Smooth muscle cell (in vitro differentiated cells): ENCODE measurements around the gene MACO1. TPM values are rescaled to one million over a fixed set of nuclear protein-coding genes. Genes with fewer than 3 reads are reported as not detected.

Experiments used
- DNase-seq: peaks from one replicate; lab custom pipeline; 2025; ENCODE audit not compliant: unreplicated experiment; lab: John Stamatoyannopoulos, UW
- H2AFZ ChIP-seq: fragments of 200-600 bp; sonication (generic); 2 replicates; pipeline ENCODE4 v1.6.0; 2016; ENCODE audit warnings: antibody characterized with exemption, low read depth, mild to moderate bottlenecking
- H3F3A ChIP-seq: fragments of 200-600 bp; sonication (generic); 2 replicates; pipeline ENCODE4 v1.6.0; 2017; ENCODE audit warnings: antibody characterized with exemption, low read depth
- H3K27ac ChIP-seq: fragments of 200-600 bp; sonication (generic); 2 replicates; pipeline ENCODE4 v1.5.1; 2016; ENCODE audit warnings: low read depth, mild to moderate bottlenecking
- H3K27me3 ChIP-seq: fragments of 200-600 bp; sonication (generic); 2 replicates; pipeline ENCODE4 v1.6.1; 2016; ENCODE audit warnings: low read depth, mild to moderate bottlenecking
- H3K36me3 ChIP-seq: fragments of 200-600 bp; sonication (generic); 2 replicates; pipeline ENCODE4 v1.5.1; 2016; ENCODE audit warnings: low read depth
- H3K4me1 ChIP-seq: fragments of 200-600 bp; sonication (generic); 2 replicates; pipeline ENCODE4 v1.5.1; 2016; ENCODE audit warnings: low read depth
- H3K4me2 ChIP-seq: fragments of 200-600 bp; sonication (generic); 2 replicates; pipeline ENCODE4 v1.6.0; 2016; ENCODE audit warnings: mild to moderate bottlenecking
- H3K4me3 ChIP-seq: fragments of 200-600 bp; sonication (generic); 2 replicates; pipeline ENCODE4 v1.5.1; 2016; ENCODE audit warnings: mild to moderate bottlenecking
- H3K79me2 ChIP-seq: fragments of 200-600 bp; sonication (generic); 2 replicates; pipeline ENCODE4 v1.6.0; 2016; ENCODE audit warnings: low read depth, mild to moderate bottlenecking
- H3K9ac ChIP-seq: fragments of 200-600 bp; sonication (generic); 2 replicates; pipeline ENCODE4 v1.6.0; 2016; ENCODE audit warnings: low read depth
- H3K9me3 ChIP-seq: fragments of 200-600 bp; sonication (generic); replicated peaks from 2 replicates; pipeline ENCODE4 v1.5.1; 2016; ENCODE audit warnings: low read depth
- H4K20me1 ChIP-seq: fragments of 200-600 bp; sonication (generic); 2 replicates; pipeline ENCODE4 v1.6.0; 2016; ENCODE audit warnings: low read depth
- CTCF ChIP-seq: fragments of 200-600 bp; sonication (generic); IDR thresholded peaks from 2 replicates; pipeline ENCODE4 v1.5.1; 2017; ENCODE audit warnings: borderline replicate concordance, mild to moderate bottlenecking, antibody characterized with exemption; ENCODE audit not compliant: insufficient read depth, poor library complexity, severe bottlenecking
- WGBS: methylation state at CpG from one replicate; pipeline ENCODE4 v1.1.7; 2016; ENCODE audit warnings: low lambda C conversion rate; 5-methylcytosine and 5-hydroxymethylcytosine counted together
- polyA plus RNA-seq: library from polyadenylated mRNA; unstranded; fragments of >200 nt; fragmentation: Nextera tagmentation; extraction: Ambion mirVana; gene quantifications from 2 replicates; pipeline ENCODE4 v1.2.1, GENCODE V29; 2016
- total RNA-seq: library from RNA; depleted of rRNA; stranded (reverse); fragments of >200 nt; gene quantifications from 2 replicates; pipeline ENCODE4 v1.2.3, GENCODE V29; 2014

Gene MACO1
- total and polyA plus RNA-seq, 2 experiments from 2014 or later = 19.8 to 29.8 TPM

DNA sequence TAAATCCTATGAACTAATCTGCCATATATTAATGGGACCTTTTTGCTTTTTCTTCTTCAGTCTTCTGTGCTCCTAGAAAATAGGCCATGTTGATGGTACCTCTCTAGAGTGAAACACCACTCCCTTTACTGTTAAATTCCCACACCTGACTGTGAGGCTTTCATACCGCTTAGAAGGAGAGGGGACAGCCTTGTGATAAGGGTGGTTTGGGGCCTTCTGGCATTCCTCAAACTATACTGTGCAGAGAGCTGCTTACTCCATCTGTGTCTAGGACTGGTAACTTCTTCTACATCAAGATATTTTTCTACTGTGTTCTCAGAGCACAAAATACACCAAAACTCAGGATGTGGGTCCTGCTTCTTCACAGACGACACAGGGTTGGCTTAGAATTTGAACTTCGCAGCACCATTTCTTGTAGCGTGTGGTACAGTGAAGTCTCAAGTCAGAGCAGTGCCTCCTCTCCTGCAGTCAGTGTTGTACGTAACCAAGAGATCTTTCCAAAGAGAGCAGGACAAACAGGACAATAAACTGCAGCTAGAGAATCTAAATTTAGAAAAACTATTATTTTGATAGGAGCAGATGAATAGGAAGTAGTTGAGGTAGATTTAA is 43.8 kb downstream of the MACO1 start:
- Histone ChIP-seq H3K9ac (no peak overlapping the region), H3F3A (no peaks in the 10 kb centered on the region), H3K4me2 (no peak overlapping the region), H3K4me3 (no peak overlapping the region), H3K9me3 (no peaks in the 10 kb centered on the region), H2AFZ (no peak overlapping the region), H3K79me2 (peaks cover 55% of the 10 kb centered on the region), H4K20me1 (peaks cover 92% of the 10 kb centered on the region), H3K27me3 (no peaks in the 10 kb centered on the region), H3K4me1 (no peaks in the 10 kb centered on the region), H3K36me3 (no peaks in the 10 kb centered on the region), H3K27ac (no peak overlapping the region)
- TF ChIP-seq CTCF = no peak
- WGBS = 94% methylated on average over 5 of the region's 5 CpGs
- no peak for DNase-seq

DNA sequence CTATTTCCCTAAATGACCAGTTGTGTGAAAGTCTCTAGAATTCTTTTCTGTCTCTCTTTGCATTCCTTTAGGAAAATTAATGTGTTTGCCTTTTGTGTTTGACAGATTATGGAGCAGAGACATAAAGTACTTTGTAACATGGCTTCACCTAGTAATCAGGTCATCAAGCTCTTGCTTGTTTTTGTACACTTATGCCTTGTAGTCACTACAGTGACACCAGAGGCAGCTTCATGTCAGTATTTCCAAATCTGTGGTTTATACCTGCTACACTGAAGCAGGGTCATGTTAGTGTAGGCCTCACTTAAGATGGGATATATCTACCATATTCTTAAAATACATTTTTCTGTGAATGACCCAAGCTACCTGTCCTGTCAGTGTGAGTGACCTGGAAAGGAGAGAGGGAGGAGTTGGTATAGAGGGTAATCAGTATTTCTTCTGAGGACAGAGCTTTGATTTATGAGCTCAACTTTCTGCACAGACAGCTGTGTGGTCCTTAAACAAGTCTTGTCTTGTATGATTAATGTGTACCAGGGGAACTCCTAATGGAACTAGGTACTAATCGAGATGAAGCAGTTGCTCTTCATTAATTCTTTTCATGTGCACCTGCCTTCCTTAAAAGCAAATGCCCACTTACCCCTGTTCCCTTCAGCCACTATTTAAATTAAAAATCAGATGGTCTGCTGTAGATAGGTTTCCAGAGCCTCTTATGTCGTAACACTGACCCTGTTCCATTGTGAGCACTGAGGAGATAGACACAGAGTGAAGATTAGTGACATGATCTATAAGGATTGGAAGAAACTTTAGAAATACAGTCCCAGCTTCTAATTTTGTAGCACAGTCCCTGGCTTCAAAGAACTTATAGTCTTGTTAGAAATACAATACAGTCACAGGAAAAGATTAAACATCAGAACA is 45.7 kb downstream of the MACO1 start:
- WGBS = 80% methylated on average over 2 of the region's 2 CpGs
- H3K79me2 ChIP-seq = peaks cover 51% of the 10 kb centered on the region
- no peak overlapping the region for H3K4me3 ChIP-seq
- H3K36me3 ChIP-seq = no peaks in the 10 kb centered on the region
- no peaks in the 10 kb centered on the region for H3K4me1 ChIP-seq
- no peaks in the 10 kb centered on the region for H3K9me3 ChIP-seq
- no peak overlapping the region for H3K4me2 ChIP-seq
- H3F3A ChIP-seq = no peaks in the 10 kb centered on the region
- no peak for DNase-seq
- H3K27me3 ChIP-seq = no peaks in the 10 kb centered on the region
- H3K27ac ChIP-seq = peak overlapping the region; percentile 51
- no peak for TF ChIP-seq CTCF
- H2AFZ ChIP-seq = no peak overlapping the region
- H4K20me1 ChIP-seq = peaks cover 90% of the 10 kb centered on the region
- H3K9ac ChIP-seq = no peak overlapping the region

GRCh38 chr1:25477448-25478034 is 46.8 kb downstream of the MACO1 start:
- Histone ChIP-seq H4K20me1 (peaks cover 91% of the 10 kb centered on the region), H3K4me1 (no peaks in the 10 kb centered on the region), H2AFZ (no peak overlapping the region), H3K27me3 (no peaks in the 10 kb centered on the region), H3F3A (no peaks in the 10 kb centered on the region), H3K79me2 (peaks cover 44% of the 10 kb centered on the region), H3K9me3 (no peaks in the 10 kb centered on the region), H3K4me2 (no peak overlapping the region), H3K9ac (no peak overlapping the region), H3K36me3 (no peaks in the 10 kb centered on the region), H3K27ac (peak overlapping the region; percentile 13), H3K4me3 (no peak overlapping the region)
- DNase-seq = no peak
- TF ChIP-seq CTCF = no peak
- WGBS = 88% methylated on average over 1 of the region's 1 CpG
